Keratinocyte (primary cell): ENCODE results near the gene CDKN1B. TPM values are rescaled to one million over a fixed set of nuclear protein-coding genes. Genes with fewer than 3 reads are reported as not detected.

Experiments
- DNase-seq: peaks from one replicate; pipeline ENCODE4 v3.0.0-alpha.2; 2011; ENCODE audit warnings: low read depth, missing footprints, low spot score
- FAIRE-seq: peaks from 2 replicates; lab custom pipeline; 2011; peaks lifted over from hg19 to GRCh38; lab: Jason Lieb, UNC
- H2AFZ ChIP-seq: 2 replicates; pipeline ENCODE4 v1.6.0; 2012; ENCODE audit warnings: low read length, control low read depth, inconsistent platforms; ENCODE audit not compliant: control insufficient read depth
- H3K27ac ChIP-seq: 2 replicates; pipeline ENCODE4 v1.5.1; 2011; ENCODE audit warnings: low read length; ENCODE audit not compliant: control insufficient read depth, insufficient read depth
- H3K27me3 ChIP-seq: 3 replicates; pipeline ENCODE4 v1.6.0; 2011; ENCODE audit warnings: low read length; ENCODE audit not compliant: control insufficient read depth, insufficient read depth; ENCODE audit errors: extremely low read depth
- H3K36me3 ChIP-seq, 2 experiments: 2 replicates in 1 of 2; 3 replicates in 1 of 2; pipeline ENCODE4 v1.5.1; 2011; ENCODE audit warnings: low read length in 2 of 2, mild to moderate bottlenecking in 1 of 2; ENCODE audit not compliant: control insufficient read depth in 2 of 2, insufficient read depth in 2 of 2; ENCODE audit errors: extremely low read depth in 1 of 2
- H3K4me1 ChIP-seq: 3 replicates; pipeline ENCODE4 v1.5.1; 2011; ENCODE audit warnings: low read length; ENCODE audit not compliant: control insufficient read depth, insufficient read depth; ENCODE audit errors: extremely low read depth
- H3K4me2 ChIP-seq: 3 replicates; pipeline ENCODE4 v1.6.0; 2011; ENCODE audit warnings: low read depth, low read length; ENCODE audit not compliant: control insufficient read depth, insufficient read depth; ENCODE audit errors: extremely low read depth
- H3K4me3 ChIP-seq, 3 experiments: fragments of 200-600 bp in 1 of 3; sonication (generic) in 1 of 3; 2 replicates in 2 of 3; 3 replicates in 1 of 3; pipeline ENCODE4 v1.5.1; 2011 to 2016; ENCODE audit warnings: low read length in 3 of 3, mild to moderate bottlenecking in 3 of 3, control low read depth in 2 of 3, inconsistent platforms in 1 of 3, low read depth in 1 of 3, mixed read lengths in 1 of 3, mixed run types in 1 of 3, moderate library complexity in 1 of 3; ENCODE audit not compliant: control insufficient read depth in 2 of 3, insufficient read depth in 2 of 3; ENCODE audit errors: extremely low read depth in 1 of 3
- H3K79me2 ChIP-seq: 2 replicates; pipeline ENCODE4 v1.6.0; 2012; ENCODE audit warnings: low read length; ENCODE audit not compliant: control insufficient read depth, insufficient read depth
- H3K9ac ChIP-seq: 3 replicates; pipeline ENCODE4 v1.6.0; 2011; ENCODE audit warnings: low read length; ENCODE audit not compliant: control insufficient read depth, insufficient read depth; ENCODE audit errors: extremely low read depth
- H3K9me1 ChIP-seq: 3 replicates; pipeline ENCODE4 v1.6.0; 2011; ENCODE audit warnings: low read length; ENCODE audit not compliant: control insufficient read depth, insufficient read depth; ENCODE audit errors: extremely low read depth
- H3K9me3 ChIP-seq: 2 replicates; pipeline ENCODE4 v1.5.1; 2012; ENCODE audit warnings: low read depth, low read length; ENCODE audit not compliant: control insufficient read depth
- H4K20me1 ChIP-seq: 3 replicates; pipeline ENCODE4 v1.6.0; 2011; ENCODE audit warnings: low read length; ENCODE audit not compliant: control insufficient read depth, insufficient read depth; ENCODE audit errors: extremely low read depth
- EZH2 ChIP-seq: IDR thresholded peaks from one replicate; pipeline ENCODE4 v1.6.1; 2012; ENCODE audit warnings: inconsistent platforms, mild to moderate bottlenecking, low read length, moderate library complexity
- dilution Hi-C: fragments of 300-500 bp; cut with MboI; formaldehyde crosslinking; loops from one replicate; pipeline ENCODE4 v1.7.0; 2020; ENCODE audit warnings: low sequenced_read_pairs; ENCODE audit not compliant: extremely low pct_ligation_motif_present
- polyA plus RNA-seq, 5 experiments: library from polyadenylated mRNA; depleted of rRNA in 3 of 5; stranded (reverse) in 3 of 5; stranded (forward) in 1 of 5; unstranded in 1 of 5; fragments of >200 nt; gene quantifications; 1 replicate in 1 of 5; 2 replicates in 3 of 5; 3 replicates in 1 of 5; pipeline versions ENCODE4 v1.2.1 to v1.2.3, GENCODE V29; 2011 to 2012; ENCODE audit warnings: missing spikeins in 2 of 5, low read depth in 1 of 5, low replicate concordance in 1 of 5
- TF ChIP-seq, protein P1 (sequence below), 3 experiments: IDR thresholded peaks in 1 of 3; conservative IDR thresholded peaks in 1 of 3; optimal IDR thresholded peaks in 1 of 3; 2 replicates in 2 of 3; 3 replicates in 1 of 3; pipeline versions ENCODE3 to v1.5.1; 2011; ENCODE audit warnings: low read length in 3 of 3, mild to moderate bottlenecking in 3 of 3, moderate library complexity in 2 of 3, control low read depth in 1 of 3, inconsistent platforms in 1 of 3; ENCODE audit not compliant: insufficient read depth in 2 of 3; ENCODE audit errors: extremely low read depth in 1 of 3

Gene CDKN1B
- polyA plus RNA-seq, 1 donor (not counting 4 experiments of a cell fraction or from before 2014, with no cell fraction given), result 5.1 TPM

DNA sequence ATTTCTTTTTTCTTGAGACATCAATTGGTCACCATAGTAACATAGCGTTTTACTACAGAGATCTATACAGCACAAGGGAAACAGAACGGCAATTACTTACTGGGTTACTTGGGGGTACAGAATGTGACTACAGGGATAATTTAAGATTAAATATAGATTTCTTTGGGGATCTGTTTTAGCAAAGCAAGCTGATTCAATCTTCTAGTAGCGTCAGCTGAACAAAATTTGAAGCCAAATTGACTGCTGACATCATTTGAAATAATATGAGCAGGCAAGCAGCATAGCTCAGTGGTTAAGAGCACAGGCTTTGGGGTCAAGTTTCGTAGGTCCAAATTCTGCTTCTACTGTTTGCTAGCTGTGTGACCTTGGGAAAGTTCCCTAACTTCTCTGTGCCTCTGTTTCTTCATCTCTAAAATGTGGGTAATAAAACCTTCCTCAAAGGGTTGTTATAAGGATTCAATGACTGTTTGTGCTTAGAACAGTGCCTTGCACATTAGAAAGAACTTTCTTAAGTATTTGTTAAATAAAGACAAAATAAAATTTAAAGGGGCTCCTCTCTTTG lies 34.0 kb upstream of the CDKN1B start:
- Histone ChIP-seq H2AFZ (no peak overlapping the region), H3K4me1 (no peaks in the 10 kb centered on the region), H3K79me2 (no peaks in the 10 kb centered on the region), H3K4me3 (no peak overlapping the region), H3K9me1 (no peaks in the 10 kb centered on the region), H3K27ac (no peak overlapping the region), H3K9me3 (no peaks in the 10 kb centered on the region), H3K4me2 (no peak overlapping the region), H3K27me3 (no peaks in the 10 kb centered on the region), H4K20me1 (no peaks in the 10 kb centered on the region), H3K9ac (no peak overlapping the region), H3K36me3 (no peaks in the 10 kb centered on the region)
- DNase-seq (no peak), FAIRE-seq (no peak)
- TF ChIP-seq, protein P1, sequence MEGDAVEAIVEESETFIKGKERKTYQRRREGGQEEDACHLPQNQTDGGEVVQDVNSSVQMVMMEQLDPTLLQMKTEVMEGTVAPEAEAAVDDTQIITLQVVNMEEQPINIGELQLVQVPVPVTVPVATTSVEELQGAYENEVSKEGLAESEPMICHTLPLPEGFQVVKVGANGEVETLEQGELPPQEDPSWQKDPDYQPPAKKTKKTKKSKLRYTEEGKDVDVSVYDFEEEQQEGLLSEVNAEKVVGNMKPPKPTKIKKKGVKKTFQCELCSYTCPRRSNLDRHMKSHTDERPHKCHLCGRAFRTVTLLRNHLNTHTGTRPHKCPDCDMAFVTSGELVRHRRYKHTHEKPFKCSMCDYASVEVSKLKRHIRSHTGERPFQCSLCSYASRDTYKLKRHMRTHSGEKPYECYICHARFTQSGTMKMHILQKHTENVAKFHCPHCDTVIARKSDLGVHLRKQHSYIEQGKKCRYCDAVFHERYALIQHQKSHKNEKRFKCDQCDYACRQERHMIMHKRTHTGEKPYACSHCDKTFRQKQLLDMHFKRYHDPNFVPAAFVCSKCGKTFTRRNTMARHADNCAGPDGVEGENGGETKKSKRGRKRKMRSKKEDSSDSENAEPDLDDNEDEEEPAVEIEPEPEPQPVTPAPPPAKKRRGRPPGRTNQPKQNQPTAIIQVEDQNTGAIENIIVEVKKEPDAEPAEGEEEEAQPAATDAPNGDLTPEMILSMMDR (optimal IDR thresholded peaks at IDR 0.05 in 1 of 3, IDR thresholded peaks at IDR 0.05 in 1 of 3, conservative IDR thresholded peaks at IDR 0.05 in 1 of 3; ENCODE audit: extremely low read depth in 1 of 3, insufficient read depth in 2 of 3, low read length in 3 of 3), result no peak
- no peak for TF ChIP-seq EZH2
- dilution Hi-C loops, result no loop called here

DNA sequence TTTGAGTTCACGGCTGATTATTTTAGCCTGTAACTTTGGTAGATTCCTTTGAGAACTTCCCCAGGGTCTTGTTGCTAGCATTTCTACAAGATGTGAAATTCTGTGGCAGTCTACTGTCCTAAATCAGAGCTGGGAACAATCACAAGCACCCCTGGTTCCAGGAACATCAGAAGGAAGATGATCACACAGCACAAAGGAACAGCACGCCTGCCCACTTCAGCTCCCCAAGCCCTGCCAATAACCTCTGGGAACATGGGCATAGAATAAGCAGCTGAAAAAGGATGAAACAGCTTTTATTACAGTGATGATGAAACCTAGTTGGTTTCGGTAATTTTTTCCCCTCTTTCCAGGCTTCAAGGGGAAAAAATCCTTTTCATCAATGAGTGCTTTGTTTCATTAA lies 33.4 kb upstream of the CDKN1B start:
- dilution Hi-C loops, result no loop called here
- no peak for FAIRE-seq
- Histone ChIP-seq H3K4me2 (no peak overlapping the region), H3K36me3 (no peaks in the 10 kb centered on the region), H4K20me1 (no peaks in the 10 kb centered on the region), H3K79me2 (no peaks in the 10 kb centered on the region), H3K9me1 (no peaks in the 10 kb centered on the region), H3K27me3 (no peaks in the 10 kb centered on the region), H3K27ac (no peak overlapping the region), H3K9ac (no peak overlapping the region), H3K4me3 (no peak overlapping the region), H3K9me3 (no peaks in the 10 kb centered on the region), H2AFZ (no peak overlapping the region), H3K4me1 (no peaks in the 10 kb centered on the region)
- DNase-seq, result no peak
- no peak for TF ChIP-seq EZH2
- TF ChIP-seq, protein P1 (optimal IDR thresholded peaks at IDR 0.05 in 1 of 3, IDR thresholded peaks at IDR 0.05 in 1 of 3, conservative IDR thresholded peaks at IDR 0.05 in 1 of 3; ENCODE audit: extremely low read depth in 1 of 3, insufficient read depth in 2 of 3, low read length in 3 of 3), result no peak
